ENCODE data around the gene STX16.

The STX16 gene

GRCh38 chr20:58713801-58714339, 62.8 kb downstream of the STX16 start:
- DNase-seq (ENCODE audit: extremely low read depth, insufficient read length) = no peak
- Histone ChIP-seq H3K36me3 (ENCODE audit: control insufficient read depth, insufficient read depth, low read length) (no peaks in the 10 kb centered on the region; the same call in 1 of the 2 replicates), H3K27me3 (replicated peaks; ENCODE audit: control insufficient read depth, insufficient read depth, low read length) (no peaks in the 10 kb centered on the region), H3K4me3 (replicated peaks; ENCODE audit: low read depth, low read length) (no peak overlapping the region)
- no peak for TF ChIP-seq CTCF (IDR thresholded peaks at IDR 0.05; ENCODE audit: insufficient read depth, low read length, poor library complexity, severe bottlenecking)

DNA sequence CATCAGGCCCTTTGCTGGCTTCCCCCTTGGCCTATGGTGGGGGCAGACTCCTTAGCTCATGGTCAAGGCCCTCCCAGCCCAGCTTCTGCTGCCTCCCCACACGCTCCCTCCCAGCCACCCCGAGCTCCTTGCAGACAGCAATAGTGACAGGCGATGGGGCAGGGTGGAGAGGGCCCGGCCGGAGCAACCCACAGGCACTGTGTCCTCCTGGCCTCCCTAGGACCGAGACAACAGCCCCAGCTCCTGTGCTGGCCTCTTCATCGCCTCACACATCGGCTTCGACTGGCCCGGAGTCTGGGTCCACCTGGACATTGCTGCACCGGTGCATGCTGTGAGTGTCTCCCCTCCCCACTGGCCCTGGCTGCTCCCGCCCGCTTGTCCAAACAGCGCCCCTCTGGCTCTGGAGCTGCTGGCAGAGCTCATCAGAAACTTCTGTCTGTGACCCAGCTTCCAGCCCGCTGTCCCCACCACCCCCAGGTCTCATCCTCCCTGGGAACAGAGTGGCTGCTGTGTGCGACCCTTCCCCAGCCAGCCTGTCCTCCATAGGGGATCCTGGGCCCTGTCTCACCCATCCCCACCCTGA, 63.3 kb downstream of the STX16 start:
- Histone ChIP-seq H3K27me3 (replicated peaks; ENCODE audit: control insufficient read depth, insufficient read depth, low read length) (no peaks in the 10 kb centered on the region), H3K4me3 (replicated peaks; ENCODE audit: low read depth, low read length) (no peak overlapping the region), H3K36me3 (ENCODE audit: control insufficient read depth, insufficient read depth, low read length) (no peaks in the 10 kb centered on the region; the same call in 1 of the 2 replicates)
- no peak for DNase-seq (ENCODE audit: extremely low read depth, insufficient read length)
- no peak for TF ChIP-seq CTCF (IDR thresholded peaks at IDR 0.05; ENCODE audit: insufficient read depth, low read length, poor library complexity, severe bottlenecking)

GRCh38 chr20:58714923-58715351, 63.9 kb downstream of the STX16 start:
- Histone ChIP-seq H3K4me3 (replicated peaks; ENCODE audit: low read depth, low read length) (no peak overlapping the region), H3K27me3 (replicated peaks; ENCODE audit: control insufficient read depth, insufficient read depth, low read length) (no peaks in the 10 kb centered on the region), H3K36me3 (ENCODE audit: control insufficient read depth, insufficient read depth, low read length) (no peaks in the 10 kb centered on the region; the same call in 1 of the 2 replicates)
- DNase-seq (ENCODE audit: extremely low read depth, insufficient read length) = no peak
- TF ChIP-seq CTCF (IDR thresholded peaks at IDR 0.05; ENCODE audit: insufficient read depth, low read length, poor library complexity, severe bottlenecking) = no peak

GRCh38 chr20:58715391-58715800, 64.3 kb downstream of the STX16 start:
- TF ChIP-seq CTCF (IDR thresholded peaks at IDR 0.05; ENCODE audit: insufficient read depth, low read length, poor library complexity, severe bottlenecking) = no peak
- Histone ChIP-seq H3K36me3 (ENCODE audit: control insufficient read depth, insufficient read depth, low read length) (no peaks in the 10 kb centered on the region; the same call in 1 of the 2 replicates), H3K27me3 (replicated peaks; ENCODE audit: control insufficient read depth, insufficient read depth, low read length) (no peaks in the 10 kb centered on the region), H3K4me3 (replicated peaks; ENCODE audit: low read depth, low read length) (no peak overlapping the region)
- DNase-seq (ENCODE audit: extremely low read depth, insufficient read length) = no peak

GRCh38 chr20:58715801-58716475, 64.9 kb downstream of the STX16 start:
- TF ChIP-seq CTCF (IDR thresholded peaks at IDR 0.05; ENCODE audit: insufficient read depth, low read length, poor library complexity, severe bottlenecking) = no peak
- Histone ChIP-seq H3K36me3 (ENCODE audit: control insufficient read depth, insufficient read depth, low read length) (no peaks in the 10 kb centered on the region; the same call in 1 of the 2 replicates), H3K4me3 (replicated peaks; ENCODE audit: low read depth, low read length) (no peak overlapping the region), H3K27me3 (replicated peaks; ENCODE audit: control insufficient read depth, insufficient read depth, low read length) (no peaks in the 10 kb centered on the region)
- DNase-seq (ENCODE audit: extremely low read depth, insufficient read length) = no peak
